ENCODE results near the gene SLC24A3. TPM values are rescaled to one million over a fixed set of nuclear protein-coding genes. Genes with fewer than 3 reads are reported as not detected.

Gene SLC24A3
- total and polyA plus RNA-seq, 2 of the 13 experiments (the other 11 are each of a cell fraction or from before 2014, with no cell fraction given), result not detected

- no peak for ATAC-seq
- no peaks in the 10 kb centered on the region for H3K4me1 ChIP-seq (ENCODE audit: insufficient read depth, low read length)
- H3K4me2 ChIP-seq (ENCODE audit: low read depth, low read length), result no peak overlapping the region
- peaks cover 0 to 5% of the 10 kb centered on the region in 2 experiments; a peak in 1 of 5 replicates for H3K27me3 ChIP-seq (ENCODE audit: control insufficient read depth in 1 of 2, insufficient read depth in 2 of 2, low read length in 2 of 2)
- CTCF ChIA-PET (ENCODE audit: low intra/inter-chr PET ratio, low total read pairs), result no interaction called here
- in situ Hi-C loops (cut with HindIII; ENCODE audit: extremely low pct_ligation_motif_present, low pct_unique_long_range_greater_than_20kb), result no loop called here
- H3K79me2 ChIP-seq (ENCODE audit: insufficient read depth, low read length), result no peaks in the 10 kb centered on the region
- H3K9me3 ChIP-seq (ENCODE audit: low read length), result peaks cover 8% of the 10 kb centered on the region; the same call in 1 of the 2 replicates
- FAIRE-seq, result no peak
- H2AFZ ChIP-seq (ENCODE audit: low read length), result no peak overlapping the region
- no TSS peak for BruUV-seq (replicated peaks)
- no peak overlapping the region for H3K9ac ChIP-seq (ENCODE audit: insufficient read depth, low read depth, low read length)
- H3K4me3 ChIP-seq (replicated peaks in 1 of 3; ENCODE audit: insufficient read depth in 1 of 3, low read depth in 2 of 3, low read length in 3 of 3), result no peak overlapping the region
- TF ChIP-seq ZNF282 (IDR thresholded peaks at IDR 0.05; ENCODE audit: partially characterized antibody) (no peak), DMAP1 (CRISPR knock-in tag; IDR thresholded peaks at IDR 0.05) (no peak), NFIC (IDR thresholded peaks at IDR 0.05; ENCODE audit: low read length) (no peak), CEBPG (CRISPR knock-in tag; IDR thresholded peaks at IDR 0.05) (no peak), ZNF543 (CRISPR knock-in tag; IDR thresholded peaks at IDR 0.05) (no peak), MIXL1 (CRISPR knock-in tag; IDR thresholded peaks at IDR 0.05) (no peak), FOXJ3 (CRISPR knock-in tag; IDR thresholded peaks at IDR 0.05; ENCODE audit: borderline replicate concordance) (no peak), MEIS2 (CRISPR knock-in tag; IDR thresholded peaks at IDR 0.05) (no peak), ZNF121 (CRISPR knock-in tag; IDR thresholded peaks at IDR 0.05) (no peak), ZNF343 (CRISPR knock-in tag; IDR thresholded peaks at IDR 0.05) (no peak), ZNF569 (CRISPR knock-in tag; IDR thresholded peaks at IDR 0.05; ENCODE audit: borderline replicate concordance) (no peak)
- TF ChIP-seq, protein P1, sequence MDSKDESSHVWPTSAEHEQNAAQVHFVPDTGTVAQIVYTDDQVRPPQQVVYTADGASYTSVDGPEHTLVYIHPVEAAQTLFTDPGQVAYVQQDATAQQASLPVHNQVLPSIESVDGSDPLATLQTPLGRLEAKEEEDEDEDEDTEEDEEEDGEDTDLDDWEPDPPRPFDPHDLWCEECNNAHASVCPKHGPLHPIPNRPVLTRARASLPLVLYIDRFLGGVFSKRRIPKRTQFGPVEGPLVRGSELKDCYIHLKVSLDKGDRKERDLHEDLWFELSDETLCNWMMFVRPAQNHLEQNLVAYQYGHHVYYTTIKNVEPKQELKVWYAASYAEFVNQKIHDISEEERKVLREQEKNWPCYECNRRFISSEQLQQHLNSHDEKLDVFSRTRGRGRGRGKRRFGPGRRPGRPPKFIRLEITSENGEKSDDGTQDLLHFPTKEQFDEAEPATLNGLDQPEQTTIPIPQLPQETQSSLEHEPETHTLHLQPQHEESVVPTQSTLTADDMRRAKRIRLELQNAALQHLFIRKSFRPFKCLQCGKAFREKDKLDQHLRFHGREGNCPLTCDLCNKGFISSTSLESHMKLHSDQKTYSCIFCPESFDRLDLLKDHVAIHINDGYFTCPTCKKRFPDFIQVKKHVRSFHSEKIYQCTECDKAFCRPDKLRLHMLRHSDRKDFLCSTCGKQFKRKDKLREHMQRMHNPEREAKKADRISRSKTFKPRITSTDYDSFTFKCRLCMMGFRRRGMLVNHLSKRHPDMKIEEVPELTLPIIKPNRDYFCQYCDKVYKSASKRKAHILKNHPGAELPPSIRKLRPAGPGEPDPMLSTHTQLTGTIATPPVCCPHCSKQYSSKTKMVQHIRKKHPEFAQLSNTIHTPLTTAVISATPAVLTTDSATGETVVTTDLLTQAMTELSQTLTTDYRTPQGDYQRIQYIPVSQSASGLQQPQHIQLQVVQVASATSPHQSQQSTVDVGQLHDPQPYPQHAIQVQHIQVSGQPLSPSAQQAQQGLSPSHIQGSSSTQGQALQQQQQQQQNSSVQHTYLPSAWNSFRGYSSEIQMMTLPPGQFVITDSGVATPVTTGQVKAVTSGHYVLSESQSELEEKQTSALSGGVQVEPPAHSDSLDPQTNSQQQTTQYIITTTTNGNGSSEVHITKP (CRISPR knock-in tag; IDR thresholded peaks at IDR 0.05; ENCODE audit: low read depth), result no peak
- no peaks in the 10 kb centered on the region for H3K36me3 ChIP-seq (replicated peaks in 1 of 2; ENCODE audit: control insufficient read depth in 1 of 2, insufficient read depth in 2 of 2, low read length in 2 of 2)
- H4K20me1 ChIP-seq (ENCODE audit: insufficient read depth, low read length), result no peaks in the 10 kb centered on the region
- POLR2A ChIA-PET, result interaction anchor here (1.3 kb wide), 1 partner anchor 9 kb away, joined by 3 read pairs; no protein-coding TSS in a partner anchor
- intact Hi-C loops (cut with micrococcal nuclease; ENCODE audit: unreplicated experiment), result loop anchor here (10.0 kb wide), 1 partner anchor 145 kb away; no protein-coding TSS in a partner anchor
- 31% methylated on average over 4 of the region's 4 CpGs for WGBS (ENCODE audit: low lambda C conversion rate)
- no peak for DNase-seq (ENCODE audit: low spot score)
- no peak overlapping the region for H3K27ac ChIP-seq (ENCODE audit: extremely low read length, insufficient read depth, low read length)
Observed at GRCh38 chr20:19750101-19750606, 537.7 kb downstream of the SLC24A3 start.
